ENCODE data around the gene TMEM108. TPM values are rescaled to one million over a fixed set of nuclear protein-coding genes. Genes with fewer than 3 reads are reported as not detected.

The TMEM108 gene
- total RNA-seq, 2 experiments from 2014 or later, result not detected

GRCh38 chr3:133246119-133246518 is 207.9 kb downstream of the TMEM108 start:
- Histone ChIP-seq H3K27ac (ENCODE audit: low read depth, low read length, poor library complexity, severe bottlenecking) (no peak overlapping the region), H3K4me2 (ENCODE audit: low read length) (no peak overlapping the region), H3K79me2 (ENCODE audit: insufficient read depth, low read depth, low read length) (no peaks in the 10 kb centered on the region), H3K4me3 (ENCODE audit: low read depth, low read length, poor library complexity, severe bottlenecking) (no peak overlapping the region), H3K9me3 (ENCODE audit: low read length) (no peaks in the 10 kb centered on the region), H3K36me3 (ENCODE audit: insufficient read depth, low read length) (no peaks in the 10 kb centered on the region), H3K4me1 (ENCODE audit: insufficient read depth, low read length, poor library complexity, severe bottlenecking) (no peaks in the 10 kb centered on the region), H4K20me1 (ENCODE audit: insufficient read depth, low read length) (no peaks in the 10 kb centered on the region), H3K9me2 (ENCODE audit: insufficient read depth, low read length) (no peaks in the 10 kb centered on the region), H2AFZ (ENCODE audit: low read length) (no peak overlapping the region)
- no TSS peak for BruUV-seq (replicated peaks)
- DNase-seq (ENCODE audit: low spot score), result no peak
- TF ChIP-seq CTCF (conservative IDR thresholded peaks at IDR 0.05; ENCODE audit: low read length) (no peak), EZH2phosphoT487 (IDR thresholded peaks at IDR 0.05; ENCODE audit: borderline replicate concordance, low read depth, low read length) (no peak)
- intact Hi-C loops (cut with micrococcal nuclease; ENCODE audit: unreplicated experiment), result no loop called here
- ChIA-PET CTCF (ENCODE audit: unreplicated experiment) (no interaction called here), POLR2A (no interaction called here)

GRCh38 chr3:133246773-133247172 is 208.6 kb downstream of the TMEM108 start:
- Histone ChIP-seq H4K20me1 (ENCODE audit: insufficient read depth, low read length) (no peaks in the 10 kb centered on the region), H3K9me3 (ENCODE audit: low read length) (no peaks in the 10 kb centered on the region), H3K36me3 (ENCODE audit: insufficient read depth, low read length) (no peaks in the 10 kb centered on the region), H3K79me2 (ENCODE audit: insufficient read depth, low read depth, low read length) (no peaks in the 10 kb centered on the region), H3K4me3 (ENCODE audit: low read depth, low read length, poor library complexity, severe bottlenecking) (no peak overlapping the region), H3K9me2 (ENCODE audit: insufficient read depth, low read length) (no peaks in the 10 kb centered on the region), H2AFZ (ENCODE audit: low read length) (no peak overlapping the region), H3K27ac (ENCODE audit: low read depth, low read length, poor library complexity, severe bottlenecking) (no peak overlapping the region), H3K4me1 (ENCODE audit: insufficient read depth, low read length, poor library complexity, severe bottlenecking) (no peaks in the 10 kb centered on the region), H3K4me2 (ENCODE audit: low read length) (no peak overlapping the region)
- BruUV-seq (replicated peaks), result no TSS peak
- intact Hi-C loops (cut with micrococcal nuclease; ENCODE audit: unreplicated experiment), result no loop called here
- DNase-seq (ENCODE audit: low spot score), result no peak
- TF ChIP-seq CTCF (conservative IDR thresholded peaks at IDR 0.05; ENCODE audit: low read length) (no peak), EZH2phosphoT487 (IDR thresholded peaks at IDR 0.05; ENCODE audit: borderline replicate concordance, low read depth, low read length) (no peak)
- ChIA-PET POLR2A (no interaction called here), CTCF (ENCODE audit: unreplicated experiment) (no interaction called here)

GRCh38 chr3:133248389-133248788 is 210.2 kb downstream of the TMEM108 start:
- Histone ChIP-seq H4K20me1 (ENCODE audit: insufficient read depth, low read length) (no peaks in the 10 kb centered on the region), H3K4me2 (ENCODE audit: low read length) (no peak overlapping the region), H3K9me3 (ENCODE audit: low read length) (no peaks in the 10 kb centered on the region), H3K79me2 (ENCODE audit: insufficient read depth, low read depth, low read length) (no peaks in the 10 kb centered on the region), H2AFZ (ENCODE audit: low read length) (no peak overlapping the region), H3K36me3 (ENCODE audit: insufficient read depth, low read length) (no peaks in the 10 kb centered on the region), H3K27ac (ENCODE audit: low read depth, low read length, poor library complexity, severe bottlenecking) (no peak overlapping the region), H3K9me2 (ENCODE audit: insufficient read depth, low read length) (no peaks in the 10 kb centered on the region), H3K4me1 (ENCODE audit: insufficient read depth, low read length, poor library complexity, severe bottlenecking) (no peaks in the 10 kb centered on the region), H3K4me3 (ENCODE audit: low read depth, low read length, poor library complexity, severe bottlenecking) (no peak overlapping the region)
- no peak for TF ChIP-seq CTCF (conservative IDR thresholded peaks at IDR 0.05; ENCODE audit: low read length)
- TF ChIP-seq EZH2phosphoT487 (IDR thresholded peaks at IDR 0.05; ENCODE audit: borderline replicate concordance, low read depth, low read length), result no peak
- no TSS peak for BruUV-seq (replicated peaks)
- POLR2A ChIA-PET, result interaction anchor here (1.0 kb wide), 1 partner anchor 139 kb away, joined by 3 read pairs; no protein-coding TSS in a partner anchor
- CTCF ChIA-PET (ENCODE audit: unreplicated experiment), result no interaction called here
- no peak for DNase-seq (ENCODE audit: low spot score)
- intact Hi-C loops (cut with micrococcal nuclease; ENCODE audit: unreplicated experiment), result no loop called here
